Measurements from ENCODE around the gene EYA2. TPM values are rescaled to one million over a fixed set of nuclear protein-coding genes. Genes with fewer than 3 reads are reported as not detected.

EYA2 gene
- total RNA-seq, 1 donor from 2014 or later = 8.1 TPM

- H3K27ac ChIP-seq = no peak overlapping the region
Observed at GRCh38 chr20:47137231-47137870, 242.7 kb downstream of the EYA2 start.

DNA sequence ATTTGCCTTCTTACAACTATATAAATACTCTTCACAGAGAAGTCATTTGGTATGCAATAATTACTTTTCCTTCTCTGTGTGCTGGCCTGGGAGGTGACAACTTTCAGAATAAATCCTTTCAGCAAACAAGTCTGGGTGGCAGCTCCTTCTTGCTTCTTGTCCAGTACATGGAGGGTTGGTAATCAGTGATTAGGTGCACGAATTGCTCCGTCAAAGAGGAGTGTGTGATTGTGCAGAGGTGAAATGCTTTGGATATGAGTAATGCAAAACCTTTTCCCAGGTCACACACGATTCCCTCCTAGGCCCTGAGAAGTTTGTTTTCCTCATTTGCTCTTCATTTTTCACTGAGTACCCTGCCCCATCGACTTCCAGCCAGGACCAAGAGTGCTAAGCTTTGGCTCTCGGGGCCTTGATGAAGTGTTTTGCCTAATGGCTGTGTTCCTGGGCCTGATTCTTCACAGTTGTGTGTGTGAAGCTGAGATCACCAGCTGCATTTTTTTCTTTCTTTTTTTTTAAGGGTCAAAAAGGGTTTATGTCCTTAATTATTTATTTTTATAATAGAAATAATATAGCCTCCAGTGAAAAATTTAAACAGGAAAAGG lies 245.4 kb downstream of the EYA2 start:
- no peak for DNase-seq (ENCODE audit: extremely low spot score in 2 of 2)
- Histone ChIP-seq H3K4me3 (no peak overlapping the region), H3K36me3 (no peaks in the 10 kb centered on the region), H3K4me1 (no peaks in the 10 kb centered on the region), H3K27ac (no peak overlapping the region), H3K27me3 (no peaks in the 10 kb centered on the region), H3K9me3 (no peaks in the 10 kb centered on the region)
- intact Hi-C loops (cut with DNase I) = no loop called here
- TF ChIP-seq POLR2A (IDR thresholded peaks at IDR 0.05) (no peak), POLR2AphosphoS5 (IDR thresholded peaks at IDR 0.05; ENCODE audit: insufficient read depth in 1 of 2, low read depth in 1 of 2) (no peak)
- TF ChIP-seq, protein P1, sequence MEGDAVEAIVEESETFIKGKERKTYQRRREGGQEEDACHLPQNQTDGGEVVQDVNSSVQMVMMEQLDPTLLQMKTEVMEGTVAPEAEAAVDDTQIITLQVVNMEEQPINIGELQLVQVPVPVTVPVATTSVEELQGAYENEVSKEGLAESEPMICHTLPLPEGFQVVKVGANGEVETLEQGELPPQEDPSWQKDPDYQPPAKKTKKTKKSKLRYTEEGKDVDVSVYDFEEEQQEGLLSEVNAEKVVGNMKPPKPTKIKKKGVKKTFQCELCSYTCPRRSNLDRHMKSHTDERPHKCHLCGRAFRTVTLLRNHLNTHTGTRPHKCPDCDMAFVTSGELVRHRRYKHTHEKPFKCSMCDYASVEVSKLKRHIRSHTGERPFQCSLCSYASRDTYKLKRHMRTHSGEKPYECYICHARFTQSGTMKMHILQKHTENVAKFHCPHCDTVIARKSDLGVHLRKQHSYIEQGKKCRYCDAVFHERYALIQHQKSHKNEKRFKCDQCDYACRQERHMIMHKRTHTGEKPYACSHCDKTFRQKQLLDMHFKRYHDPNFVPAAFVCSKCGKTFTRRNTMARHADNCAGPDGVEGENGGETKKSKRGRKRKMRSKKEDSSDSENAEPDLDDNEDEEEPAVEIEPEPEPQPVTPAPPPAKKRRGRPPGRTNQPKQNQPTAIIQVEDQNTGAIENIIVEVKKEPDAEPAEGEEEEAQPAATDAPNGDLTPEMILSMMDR (IDR thresholded peaks at IDR 0.05) = no peak

More at GRCh38 chr20:47137231-47137870, 242.7 kb downstream of the EYA2 start:
- Histone ChIP-seq H3K4me3 (no peak overlapping the region), H3K9me3 (no peaks in the 10 kb centered on the region), H3K36me3 (no peaks in the 10 kb centered on the region), H3K27me3 (no peaks in the 10 kb centered on the region), H3K4me1 (peaks cover 8% of the 10 kb centered on the region)
- intact Hi-C loops (cut with DNase I) = no loop called here
- TF ChIP-seq POLR2AphosphoS5 (IDR thresholded peaks at IDR 0.05; ENCODE audit: insufficient read depth in 1 of 2, low read depth in 1 of 2) = no peak
- TF ChIP-seq, protein P1 (IDR thresholded peaks at IDR 0.05) = no peak
- no peak for TF ChIP-seq POLR2A (IDR thresholded peaks at IDR 0.05)
- DNase-seq (ENCODE audit: extremely low spot score in 2 of 2) = no peak

DNA sequence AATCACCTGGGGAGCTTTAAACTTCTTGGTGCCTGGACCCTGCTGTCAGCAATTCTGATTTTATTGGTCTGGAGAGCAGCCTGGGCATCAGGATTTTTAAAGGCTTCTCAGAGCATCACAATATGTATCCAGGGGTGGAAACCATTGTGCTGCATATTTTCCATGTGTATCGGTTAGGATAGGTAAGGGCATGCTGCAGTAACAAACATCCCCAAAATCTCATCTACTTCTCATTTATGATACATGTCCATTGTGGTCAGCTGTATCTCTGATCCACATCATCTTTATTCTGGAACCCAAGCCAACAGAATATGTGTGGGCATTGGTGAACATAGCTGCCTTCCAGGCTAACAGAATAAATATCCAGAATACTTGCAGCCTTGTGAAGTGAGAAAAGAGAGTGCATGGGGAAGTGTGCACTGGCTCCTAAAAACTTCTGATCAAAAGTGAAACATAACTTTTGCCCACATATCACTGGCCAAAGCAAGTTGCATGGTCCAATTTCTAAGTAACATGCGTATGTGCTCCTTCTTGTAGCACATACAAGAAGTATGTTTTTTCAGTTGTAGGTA lies 246.8 kb downstream of the EYA2 start:
- H3K27me3 ChIP-seq = no peaks in the 10 kb centered on the region
- no peak for DNase-seq (ENCODE audit: extremely low spot score in 2 of 2)
- intact Hi-C loops (cut with DNase I) = no loop called here
- TF ChIP-seq, protein P1 (IDR thresholded peaks at IDR 0.05) = no peak
- TF ChIP-seq POLR2AphosphoS5 (IDR thresholded peaks at IDR 0.05; ENCODE audit: insufficient read depth in 1 of 2, low read depth in 1 of 2) = no peak
- TF ChIP-seq POLR2A (IDR thresholded peaks at IDR 0.05) = no peak
- no peak overlapping the region for H3K4me3 ChIP-seq
- H3K4me1 ChIP-seq = no peaks in the 10 kb centered on the region
- H3K27ac ChIP-seq = no peak overlapping the region
- H3K36me3 ChIP-seq = no peaks in the 10 kb centered on the region
- no peaks in the 10 kb centered on the region for H3K9me3 ChIP-seq

GRCh38 chr20:47141941-47142773 lies 247.5 kb downstream of the EYA2 start:
- no peak for TF ChIP-seq POLR2AphosphoS5 (IDR thresholded peaks at IDR 0.05; ENCODE audit: insufficient read depth in 1 of 2, low read depth in 1 of 2)
- TF ChIP-seq, protein P1 (IDR thresholded peaks at IDR 0.05) = no peak
- TF ChIP-seq POLR2A (IDR thresholded peaks at IDR 0.05) = no peak

More at GRCh38 chr20:47141941-47142773, 247.5 kb downstream of the EYA2 start:
- H3K4me3 ChIP-seq = no peak overlapping the region
- no peaks in the 10 kb centered on the region for H3K4me1 ChIP-seq
- intact Hi-C loops (cut with DNase I) = no loop called here
- H3K27me3 ChIP-seq = no peaks in the 10 kb centered on the region
- no peaks in the 10 kb centered on the region for H3K36me3 ChIP-seq
- no peak overlapping the region for H3K27ac ChIP-seq
- DNase-seq (ENCODE audit: extremely low spot score in 2 of 2) = no peak
- H3K9me3 ChIP-seq = no peaks in the 10 kb centered on the region
